GM12872 (cell line): ENCODE measurements around the gene HOMER2.

Source experiments
- TF ChIP-seq, protein P1 (sequence below): IDR thresholded peaks from 3 replicates; pipeline ENCODE4 v1.5.1; 2011; ENCODE audit warnings: low read depth, mild to moderate bottlenecking, low read length, moderate library complexity; ENCODE audit not compliant: insufficient read depth

Gene HOMER2

GRCh38 chr15:82851981-82852511, 100.5 kb downstream of the HOMER2 start:
- TF ChIP-seq, protein P1, sequence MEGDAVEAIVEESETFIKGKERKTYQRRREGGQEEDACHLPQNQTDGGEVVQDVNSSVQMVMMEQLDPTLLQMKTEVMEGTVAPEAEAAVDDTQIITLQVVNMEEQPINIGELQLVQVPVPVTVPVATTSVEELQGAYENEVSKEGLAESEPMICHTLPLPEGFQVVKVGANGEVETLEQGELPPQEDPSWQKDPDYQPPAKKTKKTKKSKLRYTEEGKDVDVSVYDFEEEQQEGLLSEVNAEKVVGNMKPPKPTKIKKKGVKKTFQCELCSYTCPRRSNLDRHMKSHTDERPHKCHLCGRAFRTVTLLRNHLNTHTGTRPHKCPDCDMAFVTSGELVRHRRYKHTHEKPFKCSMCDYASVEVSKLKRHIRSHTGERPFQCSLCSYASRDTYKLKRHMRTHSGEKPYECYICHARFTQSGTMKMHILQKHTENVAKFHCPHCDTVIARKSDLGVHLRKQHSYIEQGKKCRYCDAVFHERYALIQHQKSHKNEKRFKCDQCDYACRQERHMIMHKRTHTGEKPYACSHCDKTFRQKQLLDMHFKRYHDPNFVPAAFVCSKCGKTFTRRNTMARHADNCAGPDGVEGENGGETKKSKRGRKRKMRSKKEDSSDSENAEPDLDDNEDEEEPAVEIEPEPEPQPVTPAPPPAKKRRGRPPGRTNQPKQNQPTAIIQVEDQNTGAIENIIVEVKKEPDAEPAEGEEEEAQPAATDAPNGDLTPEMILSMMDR, result no peak

DNA sequence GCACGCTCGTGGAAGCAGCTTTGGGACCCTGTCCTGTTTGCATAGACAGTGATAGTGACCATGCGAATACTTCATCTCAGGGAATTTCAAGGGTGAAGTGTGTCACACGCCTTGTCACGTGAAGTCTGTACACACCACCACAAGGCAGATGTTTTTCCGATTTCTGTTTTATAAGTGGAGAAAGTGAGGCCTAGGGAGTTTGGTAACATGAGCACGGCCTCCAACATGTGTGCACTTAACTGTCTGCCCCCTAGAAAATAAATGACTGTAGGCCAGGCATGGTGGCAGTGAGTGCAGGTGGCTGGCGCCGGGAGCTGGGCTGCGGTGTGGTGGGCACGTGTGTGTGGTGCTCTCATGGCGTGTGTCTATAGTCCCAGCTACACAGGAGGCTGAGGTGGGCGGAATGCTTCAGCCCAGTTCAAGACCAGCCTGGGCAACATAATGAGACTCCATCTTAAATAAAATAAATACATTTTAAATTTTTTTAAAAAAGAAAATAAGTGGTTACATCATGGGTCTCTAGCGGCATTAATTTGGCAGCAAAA, 101.1 kb downstream of the HOMER2 start:
- TF ChIP-seq, protein P1, result no peak

- TF ChIP-seq, protein P1, result no peak
Observed at GRCh38 chr15:82850731-82851130, 101.8 kb downstream of the HOMER2 start.

GRCh38 chr15:82849556-82850512, 102.7 kb downstream of the HOMER2 start:
- TF ChIP-seq, protein P1, result peak; percentile 88

GRCh38 chr15:82848241-82848993, 104.1 kb downstream of the HOMER2 start:
- TF ChIP-seq, protein P1, result no peak

DNA sequence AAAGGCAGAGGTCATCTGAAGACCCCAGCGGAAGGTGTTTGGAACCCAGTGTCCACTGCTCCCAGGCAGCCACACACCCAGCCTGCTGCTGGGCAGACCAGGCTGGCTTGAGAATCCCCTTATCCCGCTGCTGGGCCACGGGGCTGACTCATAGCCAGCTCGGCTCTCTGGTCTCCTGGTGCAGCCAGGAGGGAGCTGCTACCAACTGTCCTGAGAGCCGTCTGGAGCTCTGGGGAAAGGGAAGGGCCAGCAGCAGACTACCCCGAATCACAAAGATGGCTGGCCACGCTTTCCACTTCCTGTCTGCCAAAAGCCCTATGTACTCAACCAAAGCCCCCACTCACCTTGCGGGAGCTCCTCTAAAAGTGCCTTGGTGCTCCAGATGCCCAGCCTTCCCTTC, 104.8 kb downstream of the HOMER2 start:
- TF ChIP-seq, protein P1, result no peak

GRCh38 chr15:82846621-82847020, 105.9 kb downstream of the HOMER2 start:
- TF ChIP-seq, protein P1, result no peak
